Glutamatergic neuron (in vitro differentiated cells): ENCODE measurements around the gene ALDH3B1. TPM values are rescaled to one million over a fixed set of nuclear protein-coding genes. Genes with fewer than 3 reads are reported as not detected.

Experiments
- DNase-seq: peaks from one replicate; pipeline ENCODE4 v3.0.0; 2022
- H3K27ac Mint-ChIP-seq: one replicate; pipeline ENCODE4 v1.8.0; 2020; ENCODE audit warnings: mild to moderate bottlenecking, mixed read lengths, inconsistent platforms; ENCODE audit not compliant: unreplicated experiment
- H3K27me3 Mint-ChIP-seq: one replicate; pipeline ENCODE4 v1.8.0; 2020; ENCODE audit warnings: mild to moderate bottlenecking, moderate library complexity, mixed read lengths, inconsistent platforms; ENCODE audit not compliant: unreplicated experiment
- H3K36me3 Mint-ChIP-seq: one replicate; pipeline ENCODE4 v1.8.0; 2020; ENCODE audit warnings: mild to moderate bottlenecking, mixed read lengths, inconsistent platforms; ENCODE audit not compliant: unreplicated experiment
- H3K4me1 Mint-ChIP-seq: one replicate; pipeline ENCODE4 v1.8.0; 2020; ENCODE audit warnings: mild to moderate bottlenecking, low read depth, mixed read lengths, inconsistent platforms; ENCODE audit not compliant: unreplicated experiment
- H3K4me3 Mint-ChIP-seq: one replicate; pipeline ENCODE4 v1.8.0; 2020; ENCODE audit warnings: mild to moderate bottlenecking, mixed read lengths, inconsistent platforms; ENCODE audit not compliant: unreplicated experiment
- H3K9me3 Mint-ChIP-seq: one replicate; pipeline ENCODE4 v1.8.0; 2020; ENCODE audit warnings: mild to moderate bottlenecking, moderate library complexity, mixed read lengths, inconsistent platforms; ENCODE audit not compliant: unreplicated experiment
- total RNA-seq: library from RNA; stranded (reverse); fragmentation: NEBNext Ultra II Directional; extraction: Animal tissue kit (Norgen Biotek cat#: 25700); gene quantifications from one replicate; pipeline ENCODE4 v1.2.1, GENCODE V29; 2021; ENCODE audit not compliant: unreplicated experiment
- TF ChIP-seq, protein P1 (sequence below): fragments of 200-600 bp; sonication (generic); IDR thresholded peaks from one replicate; pipeline ENCODE4 v1.5.0; 2021; ENCODE audit not compliant: partially characterized antibody, unreplicated experiment

ALDH3B1 gene
- total RNA-seq, 1 donor from 2014 or later, result 0.22 TPM

DNA sequence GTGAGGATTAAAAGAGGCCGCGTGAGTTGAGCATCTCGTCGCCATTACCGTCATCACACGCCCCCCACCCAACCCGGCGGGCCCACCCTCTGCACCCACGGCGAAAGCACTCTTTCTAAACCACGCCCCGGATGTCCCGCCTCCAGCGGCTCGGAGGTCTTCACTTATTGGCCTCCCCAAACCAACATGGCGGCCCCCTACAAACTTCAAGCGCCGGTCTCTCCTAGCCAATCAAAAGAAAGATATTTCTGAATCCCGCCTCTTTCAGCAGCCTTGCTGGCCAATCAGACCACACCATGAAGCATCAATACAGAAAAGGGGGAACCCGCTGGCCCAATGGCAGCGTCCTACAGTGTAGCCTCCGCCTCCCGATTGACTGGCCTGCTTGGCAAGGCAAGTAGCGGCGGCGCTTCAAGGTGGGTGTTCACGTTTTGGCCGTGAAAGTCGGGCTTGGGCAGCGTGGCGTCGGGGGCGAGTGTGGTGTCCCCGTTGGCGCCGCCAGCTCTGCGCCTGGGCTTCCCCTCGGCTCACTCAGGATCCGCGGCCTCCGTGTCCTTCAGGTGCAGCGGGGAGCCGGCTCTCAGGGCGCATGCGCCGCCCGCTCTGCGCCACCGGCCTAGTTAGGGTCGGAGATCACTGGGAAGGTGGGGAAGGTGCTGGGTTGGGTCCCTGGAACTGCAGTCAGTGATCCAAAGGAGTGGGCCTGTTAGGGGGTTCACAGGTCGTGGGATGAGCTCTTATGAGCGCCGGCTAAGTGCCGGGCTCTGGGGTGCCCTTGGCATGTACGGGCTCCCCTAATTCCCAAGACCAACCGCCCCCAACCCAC is 20.4 kb downstream of the ALDH3B1 start, which contains the start of gene NDUFS8:
Gene NDUFS8, plus strand, starts transcription at position 364 of the 826 bp plus-strand sequence. CDS start 1,471 bp downstream, outside the sequence.
- Mint-ChIP-seq H3K4me1 (peaks cover 7% of the 10 kb centered on the region), H3K4me3 (peak within 1 kb of the TSS; percentile 96), H3K36me3 (no peaks in the 10 kb centered on the region), H3K9me3 (peaks cover 7% of the 10 kb centered on the region), H3K27ac (peak within 1 kb of the TSS; percentile 77), H3K27me3 (peaks cover 9% of the 10 kb centered on the region)
- TF ChIP-seq, protein P1, sequence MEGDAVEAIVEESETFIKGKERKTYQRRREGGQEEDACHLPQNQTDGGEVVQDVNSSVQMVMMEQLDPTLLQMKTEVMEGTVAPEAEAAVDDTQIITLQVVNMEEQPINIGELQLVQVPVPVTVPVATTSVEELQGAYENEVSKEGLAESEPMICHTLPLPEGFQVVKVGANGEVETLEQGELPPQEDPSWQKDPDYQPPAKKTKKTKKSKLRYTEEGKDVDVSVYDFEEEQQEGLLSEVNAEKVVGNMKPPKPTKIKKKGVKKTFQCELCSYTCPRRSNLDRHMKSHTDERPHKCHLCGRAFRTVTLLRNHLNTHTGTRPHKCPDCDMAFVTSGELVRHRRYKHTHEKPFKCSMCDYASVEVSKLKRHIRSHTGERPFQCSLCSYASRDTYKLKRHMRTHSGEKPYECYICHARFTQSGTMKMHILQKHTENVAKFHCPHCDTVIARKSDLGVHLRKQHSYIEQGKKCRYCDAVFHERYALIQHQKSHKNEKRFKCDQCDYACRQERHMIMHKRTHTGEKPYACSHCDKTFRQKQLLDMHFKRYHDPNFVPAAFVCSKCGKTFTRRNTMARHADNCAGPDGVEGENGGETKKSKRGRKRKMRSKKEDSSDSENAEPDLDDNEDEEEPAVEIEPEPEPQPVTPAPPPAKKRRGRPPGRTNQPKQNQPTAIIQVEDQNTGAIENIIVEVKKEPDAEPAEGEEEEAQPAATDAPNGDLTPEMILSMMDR, result no peak
- DNase-seq, result peak; percentile 95

DNA sequence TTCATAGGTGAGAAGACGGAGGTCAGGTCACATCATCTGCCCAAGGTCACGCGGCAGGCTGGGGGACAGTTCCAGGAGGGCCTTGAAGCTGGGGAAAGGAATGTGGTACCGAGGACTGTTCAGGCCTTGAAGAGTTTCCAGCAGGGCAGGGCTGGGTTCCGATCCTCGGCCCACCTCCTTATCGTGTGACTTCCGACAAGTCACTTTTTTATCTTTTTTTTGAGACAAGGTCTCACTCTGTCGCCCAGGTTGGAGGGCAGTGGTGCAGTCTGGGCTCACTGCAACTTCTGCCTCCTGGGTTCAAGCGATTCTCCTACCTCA is 21.0 kb downstream of the ALDH3B1 start:
- peaks cover 7% of the 10 kb centered on the region for H3K4me1 Mint-ChIP-seq
- H3K4me3 Mint-ChIP-seq, result peak overlapping the region; percentile 96
- no peaks in the 10 kb centered on the region for H3K36me3 Mint-ChIP-seq
- H3K9me3 Mint-ChIP-seq, result peaks cover 7% of the 10 kb centered on the region
- TF ChIP-seq, protein P1, result no peak
- no peak for DNase-seq
- peak overlapping the region; percentile 76 for H3K27ac Mint-ChIP-seq
- H3K27me3 Mint-ChIP-seq, result peaks cover 9% of the 10 kb centered on the region

DNA sequence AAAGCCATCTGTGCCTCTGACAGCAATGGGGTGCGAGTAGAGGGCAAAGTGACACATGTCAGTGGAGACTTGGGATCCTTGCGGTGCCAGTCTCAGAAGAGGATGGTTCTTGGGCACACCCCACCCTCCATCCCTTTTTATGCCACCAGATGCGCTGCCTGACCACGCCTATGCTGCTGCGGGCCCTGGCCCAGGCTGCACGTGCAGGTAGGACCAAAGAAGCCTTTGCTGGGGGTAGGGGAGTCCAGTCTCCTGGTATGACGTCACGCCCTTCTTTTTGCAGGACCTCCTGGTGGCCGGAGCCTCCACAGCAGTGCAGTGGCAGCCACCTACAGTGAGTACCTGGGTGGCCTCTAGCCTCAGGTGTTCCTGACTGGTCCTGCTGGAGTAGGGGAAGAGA is 21.9 kb downstream of the ALDH3B1 start:
- Mint-ChIP-seq H3K27me3 (peaks cover 9% of the 10 kb centered on the region), H3K4me1 (peaks cover 7% of the 10 kb centered on the region), H3K36me3 (no peaks in the 10 kb centered on the region), H3K4me3 (peak overlapping the region; percentile 96), H3K27ac (peak overlapping the region; percentile 52), H3K9me3 (peaks cover 4% of the 10 kb centered on the region)
- TF ChIP-seq, protein P1, result no peak
- no peak for DNase-seq

DNA sequence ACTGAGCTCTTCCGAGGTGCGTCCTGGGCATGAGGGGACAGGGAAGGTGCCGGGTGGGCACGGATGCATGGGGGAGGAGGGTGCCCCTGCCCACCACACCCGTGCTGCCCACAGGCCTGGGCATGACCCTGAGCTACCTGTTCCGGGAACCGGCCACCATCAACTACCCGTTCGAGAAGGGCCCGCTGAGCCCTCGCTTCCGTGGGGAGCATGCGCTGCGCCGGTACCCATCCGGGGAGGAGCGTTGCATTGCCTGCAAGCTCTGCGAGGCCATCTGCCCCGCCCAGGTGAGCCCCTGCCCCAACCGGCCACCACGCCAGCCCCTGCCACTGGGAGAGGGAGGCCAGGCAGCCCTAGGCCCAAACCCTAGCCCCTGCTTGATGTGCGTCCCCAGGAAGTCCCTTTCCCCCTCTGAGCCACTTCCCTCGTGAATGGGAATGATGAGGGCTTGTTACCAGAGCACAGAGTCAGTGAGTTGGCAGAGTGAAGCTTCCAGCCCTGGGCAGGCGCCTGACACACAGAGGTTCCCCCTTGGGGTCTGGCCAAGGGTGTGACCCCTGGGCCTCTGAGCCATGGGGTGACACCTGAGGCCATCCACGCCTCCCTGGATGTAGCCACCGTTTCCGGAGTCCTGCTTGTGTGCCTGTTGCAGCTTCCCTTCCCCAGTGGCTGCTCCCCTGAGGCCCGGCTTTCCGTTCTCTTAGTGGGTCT is 23.0 kb downstream of the ALDH3B1 start:
- H3K36me3 Mint-ChIP-seq, result no peaks in the 10 kb centered on the region
- TF ChIP-seq, protein P1, result no peak
- peak; percentile 14 for DNase-seq
- H3K27me3 Mint-ChIP-seq, result peaks cover 9% of the 10 kb centered on the region
- peaks cover 4% of the 10 kb centered on the region for H3K9me3 Mint-ChIP-seq
- H3K27ac Mint-ChIP-seq, result no peak overlapping the region
- H3K4me1 Mint-ChIP-seq, result peaks cover 7% of the 10 kb centered on the region
- H3K4me3 Mint-ChIP-seq, result no peak overlapping the region

DNA sequence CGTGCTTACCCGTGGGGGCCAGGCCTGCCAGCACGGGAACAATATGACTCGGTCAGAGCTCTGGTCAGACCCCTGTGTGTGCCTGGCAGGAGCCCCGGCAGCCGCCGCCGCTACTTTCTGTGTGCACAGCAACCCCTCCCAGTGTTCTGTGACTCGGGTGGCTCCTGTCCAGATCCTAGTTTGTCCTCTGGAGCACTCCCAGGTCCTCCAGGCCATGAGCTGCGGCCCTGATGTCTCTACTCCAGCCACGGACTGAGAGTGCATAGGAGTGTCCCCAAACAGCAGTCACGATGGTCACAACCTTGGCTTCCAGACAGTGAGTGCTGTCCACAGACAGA is 23.6 kb downstream of the ALDH3B1 start:
- TF ChIP-seq, protein P1, result no peak
- Mint-ChIP-seq H3K4me3 (no peak overlapping the region), H3K36me3 (no peaks in the 10 kb centered on the region), H3K4me1 (peaks cover 7% of the 10 kb centered on the region), H3K27me3 (peaks cover 9% of the 10 kb centered on the region), H3K27ac (no peak overlapping the region), H3K9me3 (peaks cover 4% of the 10 kb centered on the region)
- no peak for DNase-seq
